Transverse colon (tissue), 3 donors: Measurements from ENCODE around the gene RPGR.

Experiments
- CTCF ChIP-seq, 5 experiments: fragments of 200-600 bp in 3 of 5; fragments of 450-650 bp in 2 of 5; sonication (generic) in 3 of 5; IDR thresholded peaks; 1 replicate in 2 of 5; 2 replicates in 3 of 5; pipeline ENCODE4 v1.5.1; 2016 to 2017; ENCODE audit warnings: antibody characterized with exemption in 5 of 5, inconsistent platforms in 3 of 5, mild to moderate bottlenecking in 2 of 5, moderate library complexity in 1 of 5
- POLR2A ChIP-seq: fragments of 450-650 bp; IDR thresholded peaks from one replicate; pipeline ENCODE4 v1.6.1; 2016; ENCODE audit warnings: antibody characterized with exemption, mild to moderate bottlenecking, moderate library complexity

GRCh38 chrX:38232079-38232686 lies 95.1 kb downstream of the RPGR start:
- TF ChIP-seq CTCF (IDR thresholded peaks at IDR 0.05): no peak
- no peak for TF ChIP-seq POLR2A
